Activated T-cell treated with anti-CD3 and anti-CD28 coated beads, Interleukin-2, amount 50 U/mL, for 48 hours (primary cell): Measurements from ENCODE around the gene LSM7.
"Not testable (repeated sequence)": the region's sequence is repeated elsewhere in the genome, so short reads cannot be mapped to it uniquely, and the experiment has no call there.

Experiments used
- DNase-seq, 2 experiments: peaks; one replicate each; pipeline ENCODE4 v3.0.0-alpha.2; 2020

Gene LSM7

GRCh38 chr19:2291185-2291751, 37.1 kb downstream of the LSM7 start:
- DNase-seq, result no peak

- DNase-seq, result peak in 1 of 2 experiments; percentile 43
Observed at GRCh38 chr19:2290441-2291184, 37.8 kb downstream of the LSM7 start.

- DNase-seq, result peak; percentile 64 to 65
Observed at GRCh38 chr19:2289714-2290435, 38.5 kb downstream of the LSM7 start.

DNA sequence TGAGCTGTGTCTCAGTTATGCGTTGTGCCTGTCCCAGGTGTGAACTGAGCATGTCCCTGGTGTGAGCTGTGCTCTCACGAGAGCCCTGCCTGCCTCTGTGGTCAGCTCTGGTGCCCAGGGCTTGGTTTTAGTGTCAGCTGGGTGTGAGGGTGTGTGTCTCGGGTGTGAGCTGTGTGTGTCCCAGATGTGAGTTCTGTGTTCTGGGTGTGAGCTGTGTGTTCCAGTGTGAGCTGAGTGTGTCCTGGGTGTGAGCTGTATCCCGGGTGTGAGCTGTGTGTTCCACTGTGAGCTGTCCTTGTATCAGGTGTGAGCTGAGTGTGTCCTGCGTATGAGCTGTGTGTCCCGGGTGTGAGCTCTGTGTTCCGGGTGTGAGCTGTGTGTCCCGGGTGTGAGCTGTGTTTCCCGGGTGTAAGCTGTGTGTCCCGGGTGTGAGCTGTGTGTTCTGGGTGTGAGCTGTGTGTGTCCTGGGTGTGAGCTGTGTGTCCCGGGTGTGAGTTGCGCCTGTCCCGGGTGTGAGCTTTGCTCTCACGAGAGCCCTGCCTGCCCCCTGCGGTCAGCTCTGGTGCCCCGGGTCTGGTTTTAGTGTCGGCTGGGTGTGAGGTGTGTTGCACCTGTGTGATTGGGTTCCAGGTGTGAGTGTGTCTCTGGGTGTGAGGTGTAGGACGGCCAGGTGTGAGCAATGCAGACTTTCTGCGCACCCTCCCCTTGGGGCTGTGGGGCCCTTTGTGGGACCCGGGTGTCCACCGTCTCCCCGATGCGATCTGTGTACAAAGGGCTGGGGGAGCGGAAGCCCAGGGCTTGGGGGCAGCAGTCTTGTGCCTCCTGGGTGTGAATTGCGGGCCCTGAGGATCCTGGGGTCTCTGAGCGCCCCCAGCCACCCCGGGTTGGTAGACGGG, 39.3 kb downstream of the LSM7 start:
- peak in 1 of 2 experiments; percentile 34 for DNase-seq

DNA sequence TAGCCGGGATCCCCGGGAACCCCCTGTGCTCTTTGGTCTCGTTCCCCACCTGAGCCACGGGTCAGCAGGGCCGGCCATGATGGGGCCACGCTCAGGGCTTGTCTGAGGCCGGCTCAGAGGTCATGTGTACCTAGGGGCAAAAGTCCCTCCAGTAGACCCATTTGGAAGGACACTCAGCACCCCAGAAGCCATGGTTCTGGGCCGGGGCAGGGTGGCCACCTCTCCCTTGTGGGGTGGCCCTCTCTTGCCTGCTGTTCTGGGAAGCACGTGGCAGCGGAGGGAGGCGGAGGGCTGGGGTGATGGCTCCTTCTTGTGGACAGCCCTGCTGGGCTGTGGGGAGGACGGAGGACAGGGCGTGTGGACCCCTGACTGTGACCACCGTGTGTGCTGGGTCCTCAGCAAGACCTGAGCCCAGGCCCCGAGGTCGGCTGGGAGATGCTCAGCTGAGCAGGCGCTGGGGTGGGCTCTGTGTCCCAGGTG, 40.0 kb downstream of the LSM7 start:
- DNase-seq, result no peak

DNA sequence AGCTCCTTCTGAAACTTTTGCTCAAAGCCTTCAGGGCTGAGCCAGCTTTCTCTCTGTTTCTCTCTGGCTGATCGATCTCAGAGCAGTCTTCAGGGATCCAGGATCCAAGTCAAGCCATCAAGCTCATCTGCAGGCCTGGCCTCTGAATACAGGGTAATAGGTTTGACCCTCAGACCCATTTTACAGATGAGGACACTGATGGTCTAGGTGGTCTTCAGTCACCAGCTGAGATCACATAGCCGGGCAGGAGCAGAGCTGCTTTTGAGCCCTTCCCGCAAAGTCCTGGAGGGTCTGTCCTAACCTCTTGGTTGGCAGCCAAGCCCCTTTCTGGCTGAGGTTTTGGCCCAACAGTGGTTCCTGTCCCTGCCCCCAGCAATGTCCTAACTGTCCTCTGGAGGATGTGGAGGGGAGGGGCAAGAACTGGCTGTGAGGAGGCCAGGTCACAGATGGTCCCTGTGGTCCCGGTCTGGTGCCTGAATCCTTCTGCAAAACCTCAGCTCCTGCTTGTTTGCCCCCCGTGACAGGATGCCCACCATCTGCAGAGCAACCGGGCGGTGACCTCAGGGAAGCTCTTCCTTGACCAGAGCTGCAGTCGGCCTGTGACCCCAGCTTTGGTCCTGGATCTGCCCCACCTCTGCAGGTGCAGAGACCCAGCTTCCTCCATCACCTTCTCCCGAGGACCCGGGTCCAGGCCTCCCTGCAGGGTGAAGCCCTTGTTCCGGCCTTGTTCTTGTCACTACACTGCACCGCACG, 40.6 kb downstream of the LSM7 start:
- DNase-seq, result no peak

DNA sequence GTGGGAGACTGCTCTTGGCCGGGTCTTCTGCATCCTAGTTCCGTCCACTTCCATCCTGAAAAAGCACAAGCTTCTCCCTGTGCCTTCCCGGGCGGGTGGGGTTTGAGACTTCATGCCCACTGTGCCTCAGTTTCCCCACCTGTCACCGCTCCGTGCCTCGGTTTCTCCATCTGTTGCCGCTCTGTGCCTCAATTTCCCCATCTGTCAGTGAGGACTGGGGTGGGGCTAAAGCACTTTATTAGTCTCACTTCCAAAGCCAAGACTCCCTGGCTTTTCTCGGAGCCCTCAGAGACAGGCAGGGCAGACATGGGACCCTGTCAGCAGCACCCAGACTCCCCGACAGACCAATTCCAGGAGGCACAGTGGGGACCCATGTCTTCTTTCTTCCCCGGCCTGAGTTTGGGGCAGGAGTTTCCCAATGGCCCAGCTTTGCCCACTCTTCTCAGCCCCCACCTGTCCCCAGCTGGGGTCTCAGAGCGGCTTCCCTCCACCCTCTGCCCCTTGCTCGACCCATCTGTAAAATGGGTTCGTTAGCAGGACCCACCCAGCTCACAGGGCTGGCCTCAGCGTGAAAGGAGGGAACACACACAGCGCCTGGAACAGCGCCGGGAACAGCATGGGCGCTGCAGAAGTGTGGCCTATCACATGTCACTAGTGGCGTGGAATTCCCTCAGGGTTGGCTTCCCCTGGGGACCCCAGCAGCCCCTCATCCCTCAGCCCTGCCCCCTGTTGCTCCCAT, 41.8 kb downstream of the LSM7 start:
- no peak for DNase-seq

- DNase-seq, result no peak
Observed at GRCh38 chr19:2283835-2284507, 44.4 kb downstream of the LSM7 start.

GRCh38 chr19:2282862-2283237, 45.5 kb downstream of the LSM7 start:
- DNase-seq, result no peak

GRCh38 chr19:2282062-2282861, 46.1 kb downstream of the LSM7 start, which contains the start of gene PEAK3:
Gene PEAK3 (minus strand): TSS chr19:2282175. CDS start chr19:2280931, 1,244 bp downstream.
- DNase-seq, result peak; percentile 47 to 52

GRCh38 chr19:2281265-2282061, 46.9 kb downstream of the LSM7 start:
- not testable (repeated sequence) for DNase-seq

DNA sequence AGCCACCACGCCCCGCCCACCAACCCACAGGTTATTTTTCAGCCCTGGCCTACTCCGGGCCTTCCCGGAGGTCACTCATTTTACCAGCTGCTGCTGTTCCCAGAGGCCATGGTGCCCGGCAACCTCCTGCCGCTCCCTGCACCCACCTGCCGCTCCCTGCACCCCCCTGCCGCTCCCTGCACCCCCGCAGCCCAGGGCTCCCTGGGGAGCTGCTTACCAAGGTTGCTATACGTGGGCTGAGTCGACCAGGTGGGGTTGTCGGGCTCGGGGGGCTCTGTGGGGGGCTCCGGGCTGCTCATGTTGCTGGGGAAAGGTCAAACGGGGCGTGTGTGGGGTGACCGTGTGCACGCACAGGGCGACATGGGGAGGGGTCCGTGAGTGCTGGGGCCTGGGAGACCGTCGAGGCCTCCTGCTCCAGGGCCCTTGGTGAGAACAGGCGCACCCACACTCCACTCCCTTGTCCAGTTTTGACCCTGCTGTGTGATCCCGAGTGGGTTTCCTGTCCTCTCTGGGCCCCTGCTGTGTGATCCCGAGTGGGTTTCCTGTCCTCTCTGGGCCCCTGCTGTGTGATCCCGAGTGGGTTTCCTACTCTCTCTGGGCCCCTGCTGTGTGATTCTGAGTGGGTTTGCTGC, 47.6 kb downstream of the LSM7 start:
- no peak for DNase-seq

GRCh38 chr19:2278459-2279158, 49.8 kb downstream of the LSM7 start:
- no peak for DNase-seq

DNA sequence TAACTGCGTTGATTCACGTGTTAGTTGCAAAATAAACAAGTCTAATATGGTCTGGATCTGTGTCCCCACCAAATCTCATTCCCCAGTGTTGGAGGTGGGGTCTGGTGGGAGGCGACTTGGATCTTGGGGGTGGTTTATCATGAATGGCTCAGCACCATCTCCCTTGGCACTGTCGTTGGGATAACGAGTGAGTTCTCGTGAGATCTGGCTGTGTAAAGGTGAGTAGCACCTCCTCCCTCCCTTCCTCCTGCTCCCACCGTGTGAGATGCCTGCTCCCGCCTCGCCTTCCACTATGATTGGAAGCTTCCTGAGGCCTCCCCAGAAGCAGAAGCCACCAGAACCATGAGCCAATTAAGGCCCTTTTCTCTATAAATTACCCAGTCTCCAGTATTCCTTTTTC, 51.2 kb downstream of the LSM7 start:
- DNase-seq, result no peak

DNA sequence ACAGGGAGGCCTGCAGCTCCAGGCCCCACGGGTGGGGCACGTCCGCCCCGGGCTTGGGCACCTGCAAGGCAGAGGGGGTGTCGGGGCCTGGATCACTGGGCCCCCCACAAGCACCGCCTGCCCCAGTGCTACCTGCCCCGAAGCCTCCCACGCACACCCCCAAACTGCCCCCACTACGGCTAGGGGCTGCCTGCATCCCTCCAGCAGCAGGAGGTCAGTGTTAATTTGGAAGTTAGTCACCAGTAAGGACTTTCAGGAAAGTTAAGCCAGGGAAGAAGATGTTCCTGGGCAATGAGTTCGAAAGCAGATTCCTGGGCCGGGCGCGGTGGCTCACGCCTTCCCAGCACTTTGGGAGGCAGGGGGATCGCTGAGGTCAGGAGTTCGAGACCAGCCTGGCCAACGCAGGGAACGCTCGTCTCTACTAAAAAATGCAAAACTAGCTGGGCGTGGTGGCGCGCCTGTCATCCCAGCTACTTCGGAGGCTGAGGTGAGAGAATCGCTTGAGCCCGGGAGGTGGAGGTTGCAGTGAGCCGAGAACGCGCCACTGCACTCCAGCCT, 51.9 kb downstream of the LSM7 start:
- DNase-seq, result no peak

- no peak for DNase-seq
Observed at GRCh38 chr19:2275588-2276428, 52.6 kb downstream of the LSM7 start.
